Activated T-helper 1 cell treated with anti-CD3 and anti-CD28 coated beads, Interleukin-12 subunit alpha, Interleukin-12 subunit beta, Interleukin-2, Interleukin-4 antibody, amounts not matched to agents 30 ng/mL and 10 ng/mL and 1 ng/mL, durations not matched to agents 14 hours and 24 hours and 36 hours (primary cell): Measurements from ENCODE around the gene PDSS2. TPM values are rescaled to one million over a fixed set of nuclear protein-coding genes. Genes with fewer than 3 reads are reported as not detected.

ENCODE experiments used
- DNase-seq: peaks from one replicate; pipeline ENCODE4 v3.0.0; 2021; ENCODE audit warnings: low spot score
- H3K27ac Mint-ChIP-seq: one replicate; pipeline ENCODE4 v1.8.0; 2021; ENCODE audit warnings: mild to moderate bottlenecking, mixed read lengths
- H3K27me3 Mint-ChIP-seq: one replicate; pipeline ENCODE4 v1.8.0; 2022; ENCODE audit warnings: mild to moderate bottlenecking, moderate library complexity, mixed read lengths; ENCODE audit not compliant: insufficient read depth
- H3K36me3 Mint-ChIP-seq: one replicate; pipeline ENCODE4 v1.8.0; 2021; ENCODE audit warnings: low read depth, mixed read lengths
- H3K4me1 Mint-ChIP-seq: one replicate; pipeline ENCODE4 v1.8.0; 2021; ENCODE audit warnings: low read depth, mixed read lengths
- H3K4me3 Mint-ChIP-seq: one replicate; pipeline ENCODE4 v1.8.0; 2021; ENCODE audit warnings: mild to moderate bottlenecking, moderate library complexity, mixed read lengths
- H3K9me3 Mint-ChIP-seq: one replicate; pipeline ENCODE4 v1.8.0; 2021; ENCODE audit warnings: mixed read lengths
- intact Hi-C: fragments of 100-400 bp; cut with micrococcal nuclease; formaldehyde crosslinking; loops from one replicate; pipeline ENCODE4 v1.15.1; 2024
- total RNA-seq: library from RNA; stranded (reverse); gene quantifications from 2 replicates; pipeline ENCODE4 v1.2.3, GENCODE V29; 2022

PDSS2 gene
- total RNA-seq, result 11.8 and 14.5 TPM in 2 replicates

- no peaks in the 10 kb centered on the region for H3K9me3 Mint-ChIP-seq
- H3K4me1 Mint-ChIP-seq, result peaks cover 16% of the 10 kb centered on the region
- peak within 1 kb of the TSS; percentile 93 for H3K4me3 Mint-ChIP-seq
- no peaks in the 10 kb centered on the region for H3K27me3 Mint-ChIP-seq
- no peaks in the 10 kb centered on the region for H3K36me3 Mint-ChIP-seq
- H3K27ac Mint-ChIP-seq, result peak within 1 kb of the TSS; percentile 91
- intact Hi-C loops, result loop anchor here (1.0 to 10.0 kb wide), 14 partner anchors 33 to 1638 kb away; partner anchors contain the start of genes ATG5, CEP57L1, MTRES1 and OSTM1
- peak; percentile 95 for DNase-seq
Observed at GRCh38 chr6:107459283-107460082, at the start of gene PDSS2. PDSS2 (minus strand) TSS chr6:107459564; CDS start chr6:107459285, 279 bp downstream.

GRCh38 chr6:107506145-107506544 is 46.8 kb upstream of the PDSS2 start:
- no peaks in the 10 kb centered on the region for H3K9me3 Mint-ChIP-seq
- H3K27ac Mint-ChIP-seq, result no peak overlapping the region
- DNase-seq, result no peak
- H3K36me3 Mint-ChIP-seq, result no peaks in the 10 kb centered on the region
- intact Hi-C loops, result no loop called here
- peaks cover 26% of the 10 kb centered on the region for H3K27me3 Mint-ChIP-seq
- no peak overlapping the region for H3K4me3 Mint-ChIP-seq
- no peaks in the 10 kb centered on the region for H3K4me1 Mint-ChIP-seq

- Mint-ChIP-seq H3K27ac (no peak overlapping the region), H3K4me3 (no peak overlapping the region), H3K27me3 (peaks cover 26% of the 10 kb centered on the region), H3K36me3 (no peaks in the 10 kb centered on the region), H3K9me3 (no peaks in the 10 kb centered on the region), H3K4me1 (no peaks in the 10 kb centered on the region)
- intact Hi-C loops, result no loop called here
- DNase-seq, result no peak
Observed at GRCh38 chr6:107504270-107505026, 45.1 kb upstream of the PDSS2 start.

GRCh38 chr6:107496892-107497684 is 37.7 kb upstream of the PDSS2 start:
- no peak for DNase-seq
- peaks cover 30% of the 10 kb centered on the region for H3K27me3 Mint-ChIP-seq
- H3K9me3 Mint-ChIP-seq, result no peaks in the 10 kb centered on the region
- H3K4me1 Mint-ChIP-seq, result no peaks in the 10 kb centered on the region
- intact Hi-C loops, result no loop called here
- H3K36me3 Mint-ChIP-seq, result no peaks in the 10 kb centered on the region
- no peak overlapping the region for H3K4me3 Mint-ChIP-seq
- H3K27ac Mint-ChIP-seq, result no peak overlapping the region

GRCh38 chr6:107495971-107496370 is 36.6 kb upstream of the PDSS2 start:
- H3K4me1 Mint-ChIP-seq, result peaks cover 5% of the 10 kb centered on the region

GRCh38 chr6:107495196-107495643 is 35.9 kb upstream of the PDSS2 start:
- intact Hi-C loops, result no loop called here
- no peak for DNase-seq
- H3K36me3 Mint-ChIP-seq, result no peaks in the 10 kb centered on the region

More at GRCh38 chr6:107495971-107496370, 36.6 kb upstream of the PDSS2 start:
- Mint-ChIP-seq H3K27me3 (peaks cover 25% of the 10 kb centered on the region), H3K36me3 (no peaks in the 10 kb centered on the region), H3K9me3 (no peaks in the 10 kb centered on the region), H3K27ac (no peak overlapping the region), H3K4me3 (no peak overlapping the region)
- intact Hi-C loops, result no loop called here
- no peak for DNase-seq

GRCh38 chr6:107493158-107494057 is 34.0 kb upstream of the PDSS2 start:
- Mint-ChIP-seq H3K27me3 (peaks cover 41% of the 10 kb centered on the region), H3K4me1 (peaks cover 18% of the 10 kb centered on the region), H3K27ac (no peak overlapping the region), H3K36me3 (no peaks in the 10 kb centered on the region), H3K4me3 (no peak overlapping the region), H3K9me3 (no peaks in the 10 kb centered on the region)
- intact Hi-C loops, result loop anchor here (5.0 kb wide), 2 partner anchors 624 to 679 kb away; no protein-coding TSS in a partner anchor
- DNase-seq, result no peak

More at GRCh38 chr6:107495196-107495643, 35.9 kb upstream of the PDSS2 start:
- no peaks in the 10 kb centered on the region for H3K9me3 Mint-ChIP-seq
- H3K27me3 Mint-ChIP-seq, result peaks cover 33% of the 10 kb centered on the region
- H3K4me3 Mint-ChIP-seq, result no peak overlapping the region
- H3K27ac Mint-ChIP-seq, result no peak overlapping the region
- peaks cover 10% of the 10 kb centered on the region for H3K4me1 Mint-ChIP-seq

- H3K9me3 Mint-ChIP-seq, result no peaks in the 10 kb centered on the region
- peaks cover 52% of the 10 kb centered on the region for H3K27me3 Mint-ChIP-seq
- peaks cover 28% of the 10 kb centered on the region for H3K4me1 Mint-ChIP-seq
- H3K4me3 Mint-ChIP-seq, result peak overlapping the region; percentile 82
- DNase-seq, result no peak
- H3K27ac Mint-ChIP-seq, result no peak overlapping the region
- intact Hi-C loops, result loop anchor here (1.0 to 5.0 kb wide), 4 partner anchors 33 to 680 kb away; partner anchors contain the start of gene PDSS2
- no peaks in the 10 kb centered on the region for H3K36me3 Mint-ChIP-seq
Observed at GRCh38 chr6:107491760-107492660, 32.6 kb upstream of the PDSS2 start.

- Mint-ChIP-seq H3K4me1 (peaks cover 28% of the 10 kb centered on the region), H3K27ac (no peak overlapping the region), H3K36me3 (no peaks in the 10 kb centered on the region), H3K27me3 (peaks cover 55% of the 10 kb centered on the region), H3K9me3 (no peaks in the 10 kb centered on the region), H3K4me3 (peak overlapping the region; percentile 82)
- intact Hi-C loops, result loop anchor here (2.0 to 5.0 kb wide), 3 partner anchors 144 to 681 kb away; no protein-coding TSS in a partner anchor
- no peak for DNase-seq
Observed at GRCh38 chr6:107491138-107491609, 31.8 kb upstream of the PDSS2 start.

GRCh38 chr6:107490566-107491137 is 31.3 kb upstream of the PDSS2 start:
- no peak for DNase-seq
- no peaks in the 10 kb centered on the region for H3K36me3 Mint-ChIP-seq
- H3K27ac Mint-ChIP-seq, result peak overlapping the region; percentile 36
- H3K4me1 Mint-ChIP-seq, result peaks cover 28% of the 10 kb centered on the region
- intact Hi-C loops, result loop anchor here (2.0 to 5.0 kb wide), 3 partner anchors 144 to 682 kb away; no protein-coding TSS in a partner anchor
- no peaks in the 10 kb centered on the region for H3K9me3 Mint-ChIP-seq
- peak overlapping the region; percentile 82 for H3K4me3 Mint-ChIP-seq
- peaks cover 53% of the 10 kb centered on the region for H3K27me3 Mint-ChIP-seq
